NCI-H2107 treated with DMSO at 0.1 percent for 48 hours (cell line): ENCODE measurements around the gene AP1G1.
A peak's percentile ranks its signal among the peaks of the same experiment; 100 is the strongest.
"Not testable (repeated sequence)": the region's sequence is repeated elsewhere in the genome, so short reads cannot be mapped to it uniquely, and the experiment has no call there.

Experiments
- DNase-seq: peaks from one replicate; lab custom pipeline; 2025; ENCODE audit not compliant: unreplicated experiment; lab: John Stamatoyannopoulos, UW

The AP1G1 gene

GRCh38 chr16:71808593-71809459, at the start of gene AP1G1:
Gene AP1G1, minus strand, starts transcription at chr16:71808834. Its CDS starts 19,355 bp downstream, at chr16:71789479.
- peak; percentile 88 for DNase-seq

- no peak for DNase-seq
These were observed 47.5 kb upstream of the AP1G1 start for GRCh38 chr16:71855937-71856662.

- DNase-seq: no peak
These were observed 45.8 kb upstream of the AP1G1 start for GRCh38 chr16:71854369-71854948.

GRCh38 chr16:71853413-71853812, 44.8 kb upstream of the AP1G1 start:
- no peak for DNase-seq

GRCh38 chr16:71852561-71852960, 43.9 kb upstream of the AP1G1 start:
- DNase-seq: no peak

GRCh38 chr16:71852158-71852557, 43.5 kb upstream of the AP1G1 start:
- DNase-seq: no peak

- no peak for DNase-seq
These were observed 43.1 kb upstream of the AP1G1 start for GRCh38 chr16:71851746-71852145.

GRCh38 chr16:71848622-71849021, 40.0 kb upstream of the AP1G1 start:
- no peak for DNase-seq

GRCh38 chr16:71847096-71847495, 38.5 kb upstream of the AP1G1 start:
- no peak for DNase-seq

- peak; percentile 4 for DNase-seq
These were observed 37.8 kb upstream of the AP1G1 start for GRCh38 chr16:71846431-71846830.

GRCh38 chr16:71845639-71846430, 37.2 kb upstream of the AP1G1 start, which contains the start of gene ATXN1L:
Gene ATXN1L, plus strand, starts transcription at chr16:71845976. Its CDS starts 3,765 bp downstream, at chr16:71849741.
- DNase-seq: peak; percentile 66

GRCh38 chr16:71843572-71843971, 34.9 kb upstream of the AP1G1 start:
- no peak for DNase-seq

GRCh38 chr16:71840052-71840451, 31.4 kb upstream of the AP1G1 start:
- DNase-seq: no peak

- DNase-seq: no peak
These were observed 28.5 kb upstream of the AP1G1 start for GRCh38 chr16:71837150-71837549.

GRCh38 chr16:71834291-71834690, 25.7 kb upstream of the AP1G1 start:
- DNase-seq: no peak

- DNase-seq: not testable (repeated sequence)
These were observed 23.5 kb upstream of the AP1G1 start for GRCh38 chr16:71832112-71832511.

GRCh38 chr16:71831698-71832097, 23.1 kb upstream of the AP1G1 start:
- DNase-seq: not testable (repeated sequence)

- no peak for DNase-seq
These were observed 21.7 kb upstream of the AP1G1 start for GRCh38 chr16:71830359-71830758.

GRCh38 chr16:71826533-71827017, 17.9 kb upstream of the AP1G1 start:
- DNase-seq: no peak

GRCh38 chr16:71817155-71817500, 8.5 kb upstream of the AP1G1 start:
- DNase-seq: not testable (repeated sequence)
